Activated T-cell treated with anti-CD3 and anti-CD28 coated beads, Interleukin-2, amount 50 U/mL, for 72 hours (primary cell): ENCODE measurements around the gene UBXN1. TPM values are rescaled to one million over a fixed set of nuclear protein-coding genes. Genes with fewer than 3 reads are reported as not detected.
A peak's percentile ranks its signal among the peaks of the same experiment; 100 is the strongest.
"Not testable (repeated sequence)": the region's sequence is repeated elsewhere in the genome, so short reads cannot be mapped to it uniquely, and the experiment has no call there.

Experiments
- ATAC-seq, 2 donors: fragments of 150-1000 bp; cut with Tn5 transposase; replicated peaks in 1 of 2; 2 replicates each; pipeline ENCODE4 v1.10.0; 2021; ENCODE audit warnings: moderate library complexity in 2 of 2, mild to moderate bottlenecking in 1 of 2
- DNase-seq, 2 donors: peaks; one replicate each; pipeline ENCODE4 v3.0.0; 2021 to 2022; ENCODE audit warnings: mixed read lengths in 1 of 2
- H3K27ac Mint-ChIP-seq: one replicate; pipeline ENCODE4 v1.8.0; 2022; ENCODE audit warnings: mild to moderate bottlenecking, moderate library complexity, mixed read lengths
- H3K27me3 Mint-ChIP-seq: one replicate; pipeline ENCODE4 v1.8.0; 2022; ENCODE audit warnings: low read depth, mixed read lengths
- H3K36me3 Mint-ChIP-seq, 2 donors: one replicate each; pipeline ENCODE4 v1.8.0; 2022; ENCODE audit warnings: mixed read lengths in 2 of 2, mild to moderate bottlenecking in 1 of 2; ENCODE audit not compliant: insufficient read depth in 2 of 2
- H3K4me1 Mint-ChIP-seq: one replicate; pipeline ENCODE4 v1.8.0; 2022; ENCODE audit warnings: low read depth, mixed read lengths
- H3K4me3 Mint-ChIP-seq, 2 donors: one replicate each; pipeline ENCODE4 v1.8.0; 2022; ENCODE audit warnings: mild to moderate bottlenecking in 2 of 2, mixed read lengths in 2 of 2, moderate library complexity in 2 of 2
- H3K9me3 Mint-ChIP-seq, 2 donors: one replicate each; pipeline ENCODE4 v1.8.0; 2022; ENCODE audit warnings: mixed read lengths in 2 of 2
- total RNA-seq, 2 donors: library from RNA; stranded (reverse); gene quantifications; one replicate each; pipeline ENCODE4 v1.2.3, GENCODE V29; 2022

The UBXN1 gene
- total RNA-seq, 2 donors from 2014 or later, result 154 to 163 TPM

- no peaks in the 10 kb centered on the region for H3K27me3 Mint-ChIP-seq
- peaks cover 4 to 16% of the 10 kb centered on the region in 2 donors for H3K36me3 Mint-ChIP-seq
- peak overlapping the region; percentile 95 for H3K27ac Mint-ChIP-seq
- peaks cover 39% of the 10 kb centered on the region for H3K4me1 Mint-ChIP-seq
- H3K9me3 Mint-ChIP-seq, result no peaks in the 10 kb centered on the region
- peak overlapping the region; percentile 96 to 97 for H3K4me3 Mint-ChIP-seq
- peak; percentile 54 for ATAC-seq
- DNase-seq, result peak; percentile 69 to 72
Measured at GRCh38 chr11:62664405-62665074, 14.3 kb downstream of the UBXN1 start.

DNA sequence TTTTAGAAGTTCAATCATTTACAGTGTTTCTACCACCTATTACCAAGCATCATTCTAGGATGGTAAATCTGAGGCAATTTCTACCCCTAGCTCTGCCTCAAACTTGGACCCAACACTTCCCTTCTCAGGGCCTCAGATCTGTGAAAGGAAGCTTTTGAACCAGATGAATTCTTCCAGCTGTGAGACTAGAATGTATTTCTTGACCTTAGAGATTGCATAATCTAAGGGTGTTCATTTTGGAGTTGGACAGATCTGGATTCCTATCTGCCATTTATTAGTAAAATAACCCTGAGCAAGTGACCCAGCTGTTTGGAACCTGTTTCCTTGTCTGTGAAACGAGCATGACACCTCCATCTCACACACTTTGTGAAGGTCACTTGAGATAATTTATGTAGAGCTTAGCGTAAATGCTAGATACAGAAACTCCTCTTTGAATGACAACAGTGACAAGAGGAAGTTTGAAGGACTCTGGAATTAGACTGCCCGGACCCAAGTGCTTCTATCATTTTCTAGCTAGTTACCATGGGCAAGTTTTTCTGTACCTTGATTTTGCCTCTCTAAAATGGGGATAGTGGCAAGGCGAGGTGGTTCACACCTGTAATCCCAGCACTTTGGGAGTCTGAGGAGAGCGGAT lies 22.0 kb downstream of the UBXN1 start:
- no peak overlapping the region for H3K4me3 Mint-ChIP-seq
- H3K36me3 Mint-ChIP-seq, result no peaks in the 10 kb centered on the region
- H3K9me3 Mint-ChIP-seq, result no peaks in the 10 kb centered on the region
- H3K4me1 Mint-ChIP-seq, result peaks cover 24% of the 10 kb centered on the region
- no peak for ATAC-seq
- H3K27ac Mint-ChIP-seq, result peak overlapping the region; percentile 36
- no peaks in the 10 kb centered on the region for H3K27me3 Mint-ChIP-seq
- DNase-seq, result no peak

DNA sequence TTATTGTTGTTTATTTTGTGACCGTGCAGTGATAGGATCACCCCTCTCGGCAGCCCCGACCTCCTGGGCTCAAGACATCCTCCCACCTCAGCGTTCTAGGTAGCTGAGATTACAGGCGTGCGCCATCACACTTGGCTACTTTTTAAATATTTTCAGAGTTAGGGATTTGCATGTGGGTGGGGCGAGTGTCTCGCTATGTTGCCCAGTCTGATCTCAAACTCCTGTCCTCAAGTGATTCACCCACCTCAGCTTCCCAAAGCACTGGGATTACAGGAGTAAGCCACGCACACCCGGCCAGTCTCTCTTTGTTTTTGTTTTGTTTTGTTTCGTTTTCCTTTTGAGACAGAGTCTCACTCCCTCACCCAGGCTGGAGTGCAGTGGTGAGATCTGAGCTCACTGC lies 24.6 kb downstream of the UBXN1 start:
- ATAC-seq (no peak), DNase-seq (no peak)
- Mint-ChIP-seq H3K9me3 (no peaks in the 10 kb centered on the region), H3K27me3 (no peaks in the 10 kb centered on the region), H3K4me3 (peak overlapping the region; percentile 56 to 96), H3K4me1 (peaks cover 36% of the 10 kb centered on the region), H3K27ac (peak overlapping the region; percentile 31), H3K36me3 (no peaks in the 10 kb centered on the region)

DNA sequence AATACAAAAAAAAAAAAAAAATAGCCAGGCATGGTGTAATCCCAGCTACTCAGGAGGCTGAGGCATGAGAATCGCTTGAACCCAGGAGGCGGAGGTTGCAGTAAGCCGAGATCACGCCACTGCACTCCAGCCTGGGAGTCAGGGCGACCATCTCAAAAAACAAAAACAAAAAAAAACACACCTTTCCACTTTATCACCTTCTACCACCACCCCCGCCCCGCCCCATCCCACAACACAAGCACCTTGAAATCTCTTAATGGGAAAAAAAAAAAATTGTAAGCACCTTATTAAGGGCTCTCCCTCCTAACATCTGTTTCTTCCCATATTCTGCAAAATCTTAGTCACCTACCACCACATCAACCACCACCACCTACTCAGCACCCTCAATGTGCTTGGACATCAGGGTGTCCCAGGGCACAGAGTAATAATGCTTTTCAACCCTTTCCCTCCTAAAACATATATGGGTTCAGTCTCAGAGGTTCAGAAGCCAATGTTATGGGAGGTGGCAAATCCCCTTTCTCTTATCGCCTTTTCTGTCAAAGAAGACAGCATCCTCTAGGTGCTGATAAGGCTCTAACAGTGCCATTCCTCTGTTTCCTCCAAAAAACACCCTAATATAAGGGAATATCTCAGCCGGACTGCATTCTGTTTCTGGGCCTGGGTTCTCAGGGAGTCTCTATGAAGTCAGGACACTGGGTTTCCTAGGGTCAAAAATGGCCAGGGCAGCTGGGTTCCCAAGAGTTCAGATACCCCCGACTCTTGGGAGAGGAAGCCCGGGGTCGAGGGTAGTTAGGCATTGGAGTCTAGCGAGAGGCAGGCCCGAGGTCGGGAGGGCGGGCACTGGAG lies 26.5 kb downstream of the UBXN1 start:
- Mint-ChIP-seq H3K27ac (peak overlapping the region; percentile 81), H3K27me3 (no peaks in the 10 kb centered on the region), H3K9me3 (no peaks in the 10 kb centered on the region), H3K36me3 (no peaks in the 10 kb centered on the region), H3K4me1 (peaks cover 36% of the 10 kb centered on the region), H3K4me3 (peak overlapping the region; percentile 93 to 96)
- no peak for DNase-seq
- peak in 1 of 2 donors; percentile 10 for ATAC-seq

DNA sequence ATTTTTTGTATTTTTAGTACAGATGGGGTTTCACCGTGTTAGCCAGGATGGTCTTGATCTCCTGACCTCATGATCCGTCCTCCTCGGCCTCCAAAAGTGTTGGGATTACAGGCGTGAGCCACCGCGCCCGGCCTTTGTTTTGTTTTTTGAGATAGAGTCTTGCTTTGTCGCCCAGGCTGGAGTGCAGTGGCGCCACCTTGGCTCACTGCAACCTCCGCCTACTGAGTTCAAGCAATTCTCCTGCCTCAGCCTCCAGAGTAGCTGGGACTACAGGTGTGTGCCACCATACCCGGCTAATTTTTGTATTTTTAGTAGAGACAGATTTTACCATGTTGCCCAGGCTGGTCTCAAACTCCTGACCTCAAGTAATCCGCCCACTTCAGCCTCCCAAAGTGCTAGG lies 28.6 kb downstream of the UBXN1 start:
- peaks cover 45% of the 10 kb centered on the region for H3K4me1 Mint-ChIP-seq
- H3K36me3 Mint-ChIP-seq, ATAC-seq, DNase-seq, H3K27me3 Mint-ChIP-seq, H3K9me3 Mint-ChIP-seq, H3K27ac Mint-ChIP-seq, H3K4me3 Mint-ChIP-seq: not testable (repeated sequence)

GRCh38 chr11:62649486-62649885 lies 29.4 kb downstream of the UBXN1 start:
- DNase-seq, result no peak
- Mint-ChIP-seq H3K4me3 (no peak overlapping the region), H3K36me3 (peaks cover 3% of the 10 kb centered on the region in 2 donors), H3K9me3 (no peaks in the 10 kb centered on the region), H3K27ac (no peak overlapping the region), H3K27me3 (no peaks in the 10 kb centered on the region), H3K4me1 (peaks cover 47% of the 10 kb centered on the region)
- ATAC-seq, result no peak

DNA sequence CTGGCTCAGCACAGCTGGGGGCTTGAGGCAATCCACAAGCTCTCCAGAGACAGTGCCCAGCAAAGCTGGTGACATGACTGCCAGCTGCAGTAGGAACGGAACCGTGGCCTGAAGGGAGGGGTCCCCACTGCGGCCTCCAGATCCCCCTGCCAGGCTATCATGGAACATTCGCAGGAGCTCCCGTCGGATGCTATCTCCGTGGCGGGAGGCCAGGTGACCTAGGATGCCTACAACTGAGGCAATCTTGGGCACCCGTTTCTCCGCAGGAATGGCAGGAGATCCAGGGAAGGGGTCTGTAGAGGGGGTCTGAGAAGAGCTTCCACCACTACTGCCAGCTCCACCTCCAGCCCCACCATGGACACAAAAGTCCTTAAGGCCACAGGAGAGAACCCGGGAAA lies 29.9 kb downstream of the UBXN1 start:
- Mint-ChIP-seq H3K36me3 (peaks cover 5 to 6% of the 10 kb centered on the region in 2 donors), H3K27me3 (no peaks in the 10 kb centered on the region), H3K27ac (no peak overlapping the region), H3K4me3 (no peak overlapping the region), H3K4me1 (peaks cover 47% of the 10 kb centered on the region), H3K9me3 (no peaks in the 10 kb centered on the region)
- DNase-seq, result no peak
- ATAC-seq, result no peak

DNA sequence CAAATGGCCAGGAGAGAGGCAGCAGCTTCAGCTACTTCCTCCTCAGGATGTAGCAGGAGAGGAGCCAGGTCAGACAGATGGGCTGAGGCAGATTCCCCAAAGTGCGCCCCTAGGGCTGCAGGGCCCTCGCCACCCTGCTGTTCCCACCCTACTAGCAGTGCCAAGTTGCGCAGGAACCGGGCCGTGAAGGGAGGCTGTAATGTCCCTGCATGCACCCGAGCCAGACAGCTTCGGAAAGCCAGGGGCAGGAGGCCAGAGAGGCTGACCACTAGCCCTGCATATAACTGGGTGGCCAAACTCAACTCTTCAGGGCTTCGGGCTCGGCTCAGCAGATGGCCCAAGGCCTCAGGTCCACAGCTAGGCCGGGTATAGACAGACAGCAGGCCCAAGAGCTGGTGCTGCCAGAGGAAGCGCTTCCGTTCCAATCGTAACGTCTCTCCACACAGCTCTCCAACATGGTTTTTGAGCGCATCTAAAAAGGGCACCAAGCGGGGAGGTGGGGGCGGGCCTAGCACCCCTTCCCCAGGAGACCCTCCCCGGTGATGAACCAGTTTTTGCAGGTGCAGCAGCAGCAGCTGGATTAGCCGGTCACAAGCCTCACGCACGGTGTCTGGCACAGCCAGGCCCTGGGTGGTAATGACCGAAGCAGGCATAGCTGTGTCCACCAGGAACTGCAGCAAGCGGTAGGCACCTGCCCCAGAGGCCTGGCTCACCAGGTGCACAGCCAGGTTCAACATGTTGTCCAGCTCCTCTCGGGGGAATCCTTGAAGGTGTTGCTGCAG lies 30.5 kb downstream of the UBXN1 start:
- Mint-ChIP-seq H3K4me3 (no peak overlapping the region), H3K27me3 (no peaks in the 10 kb centered on the region), H3K4me1 (peaks cover 45% of the 10 kb centered on the region), H3K9me3 (no peaks in the 10 kb centered on the region), H3K36me3 (peaks cover 5 to 7% of the 10 kb centered on the region in 2 donors), H3K27ac (no peak overlapping the region)
- no peak for ATAC-seq
- no peak for DNase-seq

GRCh38 chr11:62647609-62648005 lies 31.3 kb downstream of the UBXN1 start:
- H3K36me3 Mint-ChIP-seq, result peaks cover 5 to 7% of the 10 kb centered on the region in 2 donors
- no peak for DNase-seq
- H3K4me1 Mint-ChIP-seq, result peaks cover 45% of the 10 kb centered on the region
- no peaks in the 10 kb centered on the region for H3K27me3 Mint-ChIP-seq
- no peak overlapping the region for H3K27ac Mint-ChIP-seq
- H3K9me3 Mint-ChIP-seq, result no peaks in the 10 kb centered on the region
- ATAC-seq, result no peak
- H3K4me3 Mint-ChIP-seq, result no peak overlapping the region

GRCh38 chr11:62646825-62647608 lies 31.9 kb downstream of the UBXN1 start:
- ATAC-seq, result no peak
- peaks cover 5 to 7% of the 10 kb centered on the region in 2 donors for H3K36me3 Mint-ChIP-seq

GRCh38 chr11:62645946-62646824 lies 32.7 kb downstream of the UBXN1 start, which contains the start of gene GANAB:
Gene GANAB (minus strand): TSS chr11:62646613. CDS start chr11:62646599, 14 bp downstream.
- peak within 1 kb of the TSS; percentile 97 to 99 for H3K4me3 Mint-ChIP-seq
- H3K9me3 Mint-ChIP-seq, result no peaks in the 10 kb centered on the region
- ATAC-seq, result peak; percentile 98 to 99
- H3K27ac Mint-ChIP-seq, result peak within 1 kb of the TSS; percentile 90
- DNase-seq, result peak; percentile 99 to 100
- H3K36me3 Mint-ChIP-seq, result peaks cover 5 to 7% of the 10 kb centered on the region in 2 donors
- peaks cover 42% of the 10 kb centered on the region for H3K4me1 Mint-ChIP-seq
- H3K27me3 Mint-ChIP-seq, result no peaks in the 10 kb centered on the region

More at GRCh38 chr11:62646825-62647608, 31.9 kb downstream of the UBXN1 start:
- Mint-ChIP-seq H3K27ac (peak overlapping the region; percentile 90), H3K27me3 (no peaks in the 10 kb centered on the region), H3K4me3 (peak overlapping the region; percentile 97 to 99), H3K4me1 (peaks cover 45% of the 10 kb centered on the region), H3K9me3 (no peaks in the 10 kb centered on the region)
- DNase-seq, result no peak
